GM12873 (cell line): ENCODE results near the gene SERGEF.

ENCODE experiments used
- TF ChIP-seq, protein P1 (sequence below): IDR thresholded peaks from 2 replicates; pipeline ENCODE4 v1.5.1; 2012; ENCODE audit warnings: low read depth, mild to moderate bottlenecking, moderate library complexity, low read length, control low read depth; ENCODE audit not compliant: insufficient read depth; ENCODE audit errors: missing control alignments

The SERGEF gene

GRCh38 chr11:17950644-17951043, 62.2 kb downstream of the SERGEF start:
- TF ChIP-seq, protein P1, sequence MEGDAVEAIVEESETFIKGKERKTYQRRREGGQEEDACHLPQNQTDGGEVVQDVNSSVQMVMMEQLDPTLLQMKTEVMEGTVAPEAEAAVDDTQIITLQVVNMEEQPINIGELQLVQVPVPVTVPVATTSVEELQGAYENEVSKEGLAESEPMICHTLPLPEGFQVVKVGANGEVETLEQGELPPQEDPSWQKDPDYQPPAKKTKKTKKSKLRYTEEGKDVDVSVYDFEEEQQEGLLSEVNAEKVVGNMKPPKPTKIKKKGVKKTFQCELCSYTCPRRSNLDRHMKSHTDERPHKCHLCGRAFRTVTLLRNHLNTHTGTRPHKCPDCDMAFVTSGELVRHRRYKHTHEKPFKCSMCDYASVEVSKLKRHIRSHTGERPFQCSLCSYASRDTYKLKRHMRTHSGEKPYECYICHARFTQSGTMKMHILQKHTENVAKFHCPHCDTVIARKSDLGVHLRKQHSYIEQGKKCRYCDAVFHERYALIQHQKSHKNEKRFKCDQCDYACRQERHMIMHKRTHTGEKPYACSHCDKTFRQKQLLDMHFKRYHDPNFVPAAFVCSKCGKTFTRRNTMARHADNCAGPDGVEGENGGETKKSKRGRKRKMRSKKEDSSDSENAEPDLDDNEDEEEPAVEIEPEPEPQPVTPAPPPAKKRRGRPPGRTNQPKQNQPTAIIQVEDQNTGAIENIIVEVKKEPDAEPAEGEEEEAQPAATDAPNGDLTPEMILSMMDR = no peak

DNA sequence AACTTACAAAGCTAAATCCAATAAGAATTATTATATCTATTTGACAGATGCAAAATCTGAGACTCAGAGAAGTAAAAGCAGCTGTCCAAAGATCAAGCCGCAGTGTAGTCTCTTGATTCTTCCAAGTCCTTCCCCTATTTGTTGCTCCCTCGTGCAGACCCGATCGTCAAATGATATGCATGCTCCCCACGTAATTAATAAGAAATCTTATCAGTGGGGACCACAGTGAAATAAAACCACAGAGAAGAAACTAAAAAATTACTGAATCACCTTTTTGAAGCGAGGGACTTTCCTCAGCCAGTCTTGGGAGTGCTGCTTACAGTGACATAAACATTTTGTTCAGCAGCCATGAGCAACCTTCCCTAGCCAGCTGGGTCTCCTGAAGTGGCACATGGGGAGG, 64.6 kb downstream of the SERGEF start:
- TF ChIP-seq, protein P1 = no peak

DNA sequence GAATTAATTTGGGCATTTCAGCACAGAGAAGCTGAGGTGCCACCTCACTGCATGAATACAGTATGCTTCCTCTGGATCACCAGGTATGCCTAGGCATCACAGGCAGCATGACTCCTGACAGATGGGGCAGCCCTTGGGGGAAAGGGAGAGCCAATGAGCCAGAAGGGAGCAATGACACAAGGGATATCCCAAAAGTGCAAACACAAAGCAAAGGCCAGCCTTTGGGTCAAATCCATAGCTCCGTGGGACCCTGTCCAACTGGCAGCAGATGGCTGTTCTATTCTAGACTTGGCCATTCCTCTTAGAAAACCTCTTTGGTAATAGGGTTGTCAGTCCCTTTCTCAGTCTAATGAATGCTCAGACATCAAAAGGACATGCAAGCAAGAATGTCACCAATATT, 73.3 kb downstream of the SERGEF start:
- TF ChIP-seq, protein P1 = no peak

DNA sequence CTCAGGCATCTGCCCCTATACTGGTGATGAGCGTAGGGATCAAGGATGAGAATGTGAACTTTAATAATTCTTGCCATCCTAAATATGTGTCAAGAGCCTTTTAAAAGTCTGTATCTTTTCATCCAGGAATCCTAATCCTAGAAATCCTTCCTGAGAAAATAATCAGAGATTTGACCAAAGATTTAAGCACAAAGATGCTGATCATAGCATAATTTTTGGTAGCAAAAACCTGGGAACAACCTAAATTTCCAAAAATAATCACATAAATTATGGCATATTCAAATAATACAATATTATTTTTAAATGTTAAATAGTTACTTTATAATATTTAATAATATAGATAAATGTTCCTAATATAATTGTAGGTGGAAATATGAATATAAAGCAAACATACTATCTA, 76.1 kb downstream of the SERGEF start:
- TF ChIP-seq, protein P1 = no peak

DNA sequence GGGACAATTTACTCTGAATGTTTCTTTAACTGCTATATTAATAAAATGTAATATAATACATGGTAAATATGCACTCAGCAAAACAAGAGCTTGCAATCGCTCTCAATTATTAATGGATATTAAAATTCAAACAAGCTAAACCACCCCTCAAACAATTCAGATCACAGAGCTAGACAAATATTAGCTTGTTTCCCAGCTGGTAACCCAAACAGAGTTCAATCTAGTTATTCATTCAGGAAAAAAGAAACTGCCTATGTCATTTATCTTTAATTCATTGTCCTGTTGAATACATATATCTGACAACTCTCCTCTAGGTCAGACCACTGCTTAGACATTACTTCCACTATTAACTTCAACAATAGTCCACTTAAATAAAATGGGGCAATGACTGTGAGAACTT, 78.7 kb downstream of the SERGEF start:
- TF ChIP-seq, protein P1 = no peak

DNA sequence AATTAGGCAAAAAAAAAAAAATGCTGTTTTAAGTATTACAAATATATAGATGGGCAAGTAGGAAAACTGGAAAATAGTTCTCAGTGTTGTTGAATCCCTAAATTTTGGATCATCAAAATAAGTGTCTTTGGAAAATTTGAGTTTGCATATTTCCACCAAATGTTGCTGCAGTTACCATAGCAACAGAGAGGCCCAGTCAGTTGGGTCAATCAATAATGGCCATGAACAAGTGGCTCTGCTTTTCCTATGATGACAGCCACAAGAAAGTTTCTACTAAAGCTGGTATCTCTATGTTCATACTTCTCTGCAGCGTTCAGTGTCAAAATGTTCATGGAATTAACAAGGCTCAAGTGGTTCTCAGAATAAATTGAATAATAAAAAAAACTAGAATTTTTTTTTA, 79.1 kb downstream of the SERGEF start:
- TF ChIP-seq, protein P1 = no peak

DNA sequence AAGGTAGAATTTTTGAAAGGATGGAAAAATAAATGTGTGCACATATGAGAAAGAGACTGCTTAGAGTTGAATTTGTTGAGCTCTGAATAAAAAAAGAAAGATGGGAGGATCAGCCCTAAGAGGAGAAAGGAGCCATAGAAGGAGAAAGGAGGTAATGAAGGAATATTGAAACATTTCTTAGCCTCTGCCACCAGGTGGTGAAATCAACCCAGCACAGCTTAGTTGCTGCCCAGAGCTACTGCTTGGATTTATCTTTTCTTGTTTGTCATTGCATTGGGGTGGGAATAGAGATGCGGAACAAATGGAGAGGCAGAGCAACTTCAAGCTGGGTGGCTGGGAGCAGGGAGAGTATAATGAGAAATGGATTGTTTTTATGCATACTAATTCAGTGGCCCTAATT, 80.4 kb downstream of the SERGEF start:
- TF ChIP-seq, protein P1 = no peak

DNA sequence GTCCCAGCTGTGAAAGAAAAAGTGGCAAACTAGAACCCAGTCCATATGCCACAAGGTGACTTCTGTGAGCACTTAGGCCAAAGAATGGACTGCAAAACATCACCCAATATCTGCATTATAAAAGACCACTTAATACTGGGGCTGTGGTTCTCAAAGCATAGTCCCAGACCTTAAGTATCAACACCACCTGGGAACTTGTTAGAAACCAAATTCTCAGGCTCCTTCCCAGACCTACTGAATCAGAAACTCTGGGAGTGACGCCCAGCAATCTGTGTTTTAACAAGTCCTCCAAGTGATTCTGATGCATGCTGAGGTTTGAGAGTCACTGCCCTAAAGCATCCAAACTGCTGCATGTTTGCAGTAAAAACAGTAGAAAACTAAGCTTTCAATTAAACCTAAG, 81.3 kb downstream of the SERGEF start:
- TF ChIP-seq, protein P1 = no peak
